HEK293 (cell line): Measurements from ENCODE around the gene TDG.

Experiments
- FEZF1 ChIP-seq: fragments of 450-650 bp; formaldehyde crosslinking; IDR thresholded peaks from 2 replicates; pipeline ENCODE4 v1.5.1; 2016; ENCODE audit warnings: missing biosample characterization, missing genetic modification characterization
- GFI1B ChIP-seq: fragments of 450-650 bp; formaldehyde crosslinking; IDR thresholded peaks from 2 replicates; pipeline ENCODE4 v1.5.1; 2016; ENCODE audit warnings: missing biosample characterization, missing genetic modification characterization
- KLF7 ChIP-seq: fragments of 450-650 bp; formaldehyde crosslinking; IDR thresholded peaks from 2 replicates; pipeline ENCODE4 v1.5.1; 2016; ENCODE audit warnings: missing biosample characterization, missing genetic modification characterization, borderline replicate concordance
- MEIS1 ChIP-seq: sonication (generic); formaldehyde crosslinking; IDR thresholded peaks from 2 replicates; pipeline ENCODE4 v1.8.1; 2022; ENCODE audit warnings: missing genetic modification reagents, mild to moderate bottlenecking, borderline replicate concordance
- OVOL3 ChIP-seq: fragments of 450-650 bp; formaldehyde crosslinking; IDR thresholded peaks from 2 replicates; pipeline ENCODE4 v1.5.1; 2016; ENCODE audit warnings: missing biosample characterization, missing genetic modification characterization
- ZBTB8A ChIP-seq: fragments of 450-650 bp; formaldehyde crosslinking; IDR thresholded peaks from 2 replicates; pipeline ENCODE4 v1.5.1; 2016; ENCODE audit warnings: missing biosample characterization, missing genetic modification characterization
- ZFHX2 ChIP-seq: fragments of 450-650 bp; formaldehyde crosslinking; conservative IDR thresholded peaks from 2 replicates; pipeline ENCODE4 v1.5.1; 2016; ENCODE audit warnings: missing biosample characterization, missing genetic modification characterization
- ZNF140 ChIP-seq: fragments of 450-650 bp; formaldehyde crosslinking; IDR thresholded peaks from 2 replicates; pipeline ENCODE4 v1.5.1; 2016; ENCODE audit warnings: missing biosample characterization, missing genetic modification characterization
- ZNF174 ChIP-seq: fragments of 450-650 bp; formaldehyde crosslinking; IDR thresholded peaks from 2 replicates; pipeline ENCODE4 v1.5.0; 2017; ENCODE audit warnings: missing biosample characterization, mild to moderate bottlenecking, missing genetic modification characterization
- ZNF184 ChIP-seq: fragments of 450-650 bp; IDR thresholded peaks from 2 replicates; pipeline ENCODE4 v1.5.1; 2018; ENCODE audit warnings: missing biosample characterization, mild to moderate bottlenecking, missing genetic modification characterization
- ZNF24 ChIP-seq: fragments of 450-650 bp; formaldehyde crosslinking; IDR thresholded peaks from 2 replicates; pipeline ENCODE4 v1.5.1; 2016; ENCODE audit warnings: missing biosample characterization, missing genetic modification characterization
- ZNF292 ChIP-seq: fragments of 450-650 bp; formaldehyde crosslinking; IDR thresholded peaks from 2 replicates; pipeline ENCODE4 v1.5.1; 2016; ENCODE audit warnings: low read depth, missing biosample characterization, missing genetic modification characterization, borderline replicate concordance
- ZNF366 ChIP-seq: fragments of 450-650 bp; formaldehyde crosslinking; conservative IDR thresholded peaks from 2 replicates; pipeline ENCODE4 v1.5.1; 2016; ENCODE audit warnings: missing biosample characterization, missing genetic modification characterization
- ZNF391 ChIP-seq: fragments of 450-650 bp; formaldehyde crosslinking; IDR thresholded peaks from 2 replicates; pipeline ENCODE4 v1.5.1; 2016; ENCODE audit warnings: low read depth, missing biosample characterization, missing genetic modification characterization, borderline replicate concordance
- ZNF433 ChIP-seq: fragments of 450-650 bp; formaldehyde crosslinking; IDR thresholded peaks from 2 replicates; pipeline ENCODE4 v1.5.1; 2016; ENCODE audit warnings: missing biosample characterization, missing genetic modification characterization, low read depth
- ZNF48 ChIP-seq: fragments of 450-650 bp; formaldehyde crosslinking; IDR thresholded peaks from 2 replicates; pipeline ENCODE4 v1.5.1; 2016; ENCODE audit warnings: missing biosample characterization, missing genetic modification characterization
- ZNF510 ChIP-seq: fragments of 450-650 bp; formaldehyde crosslinking; IDR thresholded peaks from 2 replicates; pipeline ENCODE4 v1.5.1; 2018; ENCODE audit warnings: mild to moderate bottlenecking, missing genetic modification characterization, missing biosample characterization; ENCODE audit not compliant: insufficient replicate concordance
- ZNF549 ChIP-seq: fragments of 450-650 bp; IDR thresholded peaks from 2 replicates; pipeline ENCODE4 v1.5.1; 2018; ENCODE audit warnings: missing biosample characterization, missing genetic modification characterization, mild to moderate bottlenecking, inconsistent platforms, moderate library complexity
- ZNF571 ChIP-seq: fragments of 450-650 bp; formaldehyde crosslinking; IDR thresholded peaks from 2 replicates; pipeline ENCODE4 v1.5.0; 2017; ENCODE audit warnings: missing biosample characterization, missing genetic modification characterization
- ZNF585B ChIP-seq: fragments of 450-650 bp; formaldehyde crosslinking; IDR thresholded peaks from 2 replicates; pipeline ENCODE4 v1.5.1; 2016; ENCODE audit warnings: missing biosample characterization, missing genetic modification characterization
- ZNF600 ChIP-seq: fragments of 450-650 bp; formaldehyde crosslinking; IDR thresholded peaks from 2 replicates; pipeline ENCODE4 v1.5.1; 2016; ENCODE audit warnings: missing biosample characterization, missing genetic modification characterization
- ZNF658 ChIP-seq: fragments of 450-650 bp; formaldehyde crosslinking; IDR thresholded peaks from 2 replicates; pipeline ENCODE4; 2016; ENCODE audit warnings: missing biosample characterization, missing genetic modification characterization
- ZNF791 ChIP-seq: fragments of 450-650 bp; formaldehyde crosslinking; IDR thresholded peaks from 2 replicates; pipeline ENCODE4 v1.5.1; 2016; ENCODE audit warnings: missing biosample characterization, missing genetic modification characterization
- ZSCAN23 ChIP-seq: fragments of 450-650 bp; formaldehyde crosslinking; IDR thresholded peaks from 2 replicates; pipeline ENCODE4 v1.5.1; 2016; ENCODE audit warnings: missing biosample characterization, missing genetic modification characterization
- TF ChIP-seq, protein P1 (sequence below): fragments of 450-650 bp; formaldehyde crosslinking; IDR thresholded peaks from 2 replicates; pipeline ENCODE4 v1.5.1; 2016; ENCODE audit warnings: missing biosample characterization, missing genetic modification characterization
- TF ChIP-seq, protein P2 (sequence below): fragments of 450-650 bp; formaldehyde crosslinking; IDR thresholded peaks from 2 replicates; pipeline ENCODE4 v1.5.1; 2016; ENCODE audit warnings: missing biosample characterization, missing genetic modification characterization
- TF ChIP-seq, protein P3 (sequence below): fragments of 450-650 bp; formaldehyde crosslinking; IDR thresholded peaks from 2 replicates; pipeline ENCODE4 v1.5.1; 2016; ENCODE audit warnings: missing biosample characterization, missing genetic modification characterization, low read depth
- TF ChIP-seq, protein P4 (sequence below): fragments of 450-650 bp; formaldehyde crosslinking; IDR thresholded peaks from 2 replicates; pipeline ENCODE4 v1.5.1; 2016; ENCODE audit warnings: missing biosample characterization, missing genetic modification characterization
- TF ChIP-seq, protein P5 (sequence below): fragments of 450-650 bp; formaldehyde crosslinking; conservative IDR thresholded peaks from 2 replicates; pipeline ENCODE4 v1.5.1; 2016; ENCODE audit warnings: low read depth, missing biosample characterization, missing genetic modification characterization

Gene TDG

DNA sequence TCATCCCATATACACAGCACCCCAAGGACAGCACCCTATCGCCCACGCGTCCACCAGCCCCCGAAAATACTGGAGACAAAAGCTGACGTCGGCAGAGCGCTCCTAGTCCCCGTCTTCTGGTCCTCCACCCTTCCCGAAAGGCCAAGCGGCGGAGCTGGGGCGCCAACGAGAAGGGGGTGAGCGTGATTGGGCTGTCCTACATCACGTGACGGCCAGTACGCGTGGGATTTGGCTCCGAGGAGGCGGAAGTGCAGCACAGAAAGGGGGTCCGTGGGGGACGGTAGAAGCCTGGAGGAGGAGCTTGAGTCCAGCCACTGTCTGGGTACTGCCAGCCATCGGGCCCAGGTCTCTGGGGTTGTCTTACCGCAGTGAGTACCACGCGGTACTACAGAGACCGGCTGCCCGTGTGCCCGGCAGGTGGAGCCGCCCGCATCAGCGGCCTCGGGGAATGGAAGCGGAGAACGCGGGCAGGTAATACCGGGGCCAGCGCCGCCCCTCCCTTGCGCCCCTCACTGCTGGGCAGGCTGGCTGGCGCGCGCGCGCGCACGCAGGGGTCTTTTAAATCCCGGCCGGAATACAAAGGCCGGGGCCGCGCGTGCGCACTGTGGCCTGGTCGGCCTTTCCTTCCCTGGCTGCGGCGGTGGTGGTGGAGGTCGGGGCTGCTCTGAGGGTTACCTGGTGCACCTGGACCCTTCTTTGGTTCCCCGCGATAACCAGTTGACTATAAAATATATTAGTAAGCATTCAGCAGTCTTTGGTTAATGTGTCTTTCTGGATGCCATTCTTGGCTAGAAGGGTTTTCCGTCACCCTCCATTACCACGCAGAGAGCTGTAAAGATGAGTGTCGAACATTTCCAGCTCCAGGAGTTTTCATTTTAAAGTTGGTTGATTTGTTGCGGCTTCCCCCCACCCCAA lies at the start of gene TDG (continued):
- TF ChIP-seq, protein P1, sequence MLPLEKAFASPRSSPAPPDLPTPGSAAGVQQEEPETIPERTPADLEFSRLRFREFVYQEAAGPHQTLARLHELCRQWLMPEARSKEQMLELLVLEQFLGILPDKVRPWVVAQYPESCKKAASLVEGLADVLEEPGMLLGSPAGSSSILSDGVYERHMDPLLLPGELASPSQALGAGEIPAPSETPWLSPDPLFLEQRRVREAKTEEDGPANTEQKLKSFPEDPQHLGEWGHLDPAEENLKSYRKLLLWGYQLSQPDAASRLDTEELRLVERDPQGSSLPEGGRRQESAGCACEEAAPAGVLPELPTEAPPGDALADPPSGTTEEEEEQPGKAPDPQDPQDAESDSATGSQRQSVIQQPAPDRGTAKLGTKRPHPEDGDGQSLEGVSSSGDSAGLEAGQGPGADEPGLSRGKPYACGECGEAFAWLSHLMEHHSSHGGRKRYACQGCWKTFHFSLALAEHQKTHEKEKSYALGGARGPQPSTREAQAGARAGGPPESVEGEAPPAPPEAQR (tag by site-specific recombination), result no peak
- no peak for TF ChIP-seq ZNF366
- TF ChIP-seq ZNF571 (tag by site-specific recombination), result no peak
- TF ChIP-seq, protein P2, sequence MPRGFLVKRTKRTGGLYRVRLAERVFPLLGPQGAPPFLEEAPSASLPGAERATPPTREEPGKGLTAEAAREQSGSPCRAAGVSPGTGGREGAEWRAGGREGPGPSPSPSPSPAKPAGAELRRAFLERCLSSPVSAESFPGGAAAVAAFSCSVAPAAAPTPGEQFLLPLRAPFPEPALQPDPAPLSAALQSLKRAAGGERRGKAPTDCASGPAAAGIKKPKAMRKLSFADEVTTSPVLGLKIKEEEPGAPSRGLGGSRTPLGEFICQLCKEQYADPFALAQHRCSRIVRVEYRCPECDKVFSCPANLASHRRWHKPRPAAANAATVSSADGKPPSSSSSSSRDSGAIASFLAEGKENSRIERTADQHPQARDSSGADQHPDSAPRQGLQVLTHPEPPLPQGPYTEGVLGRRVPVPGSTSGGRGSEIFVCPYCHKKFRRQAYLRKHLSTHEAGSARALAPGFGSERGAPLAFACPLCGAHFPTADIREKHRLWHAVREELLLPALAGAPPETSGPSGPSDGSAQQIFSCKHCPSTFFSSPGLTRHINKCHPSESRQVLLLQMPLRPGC (tag by site-specific recombination), result peak; percentile 46; the same call in 1 of the 2 replicates
- no peak for TF ChIP-seq ZNF184 (tag by site-specific recombination)
- TF ChIP-seq, protein P3, sequence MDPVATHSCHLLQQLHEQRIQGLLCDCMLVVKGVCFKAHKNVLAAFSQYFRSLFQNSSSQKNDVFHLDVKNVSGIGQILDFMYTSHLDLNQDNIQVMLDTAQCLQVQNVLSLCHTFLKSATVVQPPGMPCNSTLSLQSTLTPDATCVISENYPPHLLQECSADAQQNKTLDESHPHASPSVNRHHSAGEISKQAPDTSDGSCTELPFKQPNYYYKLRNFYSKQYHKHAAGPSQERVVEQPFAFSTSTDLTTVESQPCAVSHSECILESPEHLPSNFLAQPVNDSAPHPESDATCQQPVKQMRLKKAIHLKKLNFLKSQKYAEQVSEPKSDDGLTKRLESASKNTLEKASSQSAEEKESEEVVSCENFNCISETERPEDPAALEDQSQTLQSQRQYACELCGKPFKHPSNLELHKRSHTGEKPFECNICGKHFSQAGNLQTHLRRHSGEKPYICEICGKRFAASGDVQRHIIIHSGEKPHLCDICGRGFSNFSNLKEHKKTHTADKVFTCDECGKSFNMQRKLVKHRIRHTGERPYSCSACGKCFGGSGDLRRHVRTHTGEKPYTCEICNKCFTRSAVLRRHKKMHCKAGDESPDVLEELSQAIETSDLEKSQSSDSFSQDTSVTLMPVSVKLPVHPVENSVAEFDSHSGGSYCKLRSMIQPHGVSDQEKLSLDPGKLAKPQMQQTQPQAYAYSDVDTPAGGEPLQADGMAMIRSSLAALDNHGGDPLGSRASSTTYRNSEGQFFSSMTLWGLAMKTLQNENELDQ (tag by site-specific recombination), result no peak
- peak; percentile 93 for TF ChIP-seq ZNF600 (tag by site-specific recombination)
- no peak for TF ChIP-seq ZNF433 (tag by site-specific recombination)
- TF ChIP-seq OVOL3 (tag by site-specific recombination), result 0 out of 2 replicates have a peak, but pooled peaks have one; percentile 47
- no peak for TF ChIP-seq GFI1B (tag by site-specific recombination)
- TF ChIP-seq ZNF48 (tag by site-specific recombination), result no peak
- no peak for TF ChIP-seq ZNF549
- TF ChIP-seq ZSCAN23 (tag by site-specific recombination), result peak; percentile 32; the same call in 1 of the 2 replicates
- TF ChIP-seq MEIS1, result no peak
- TF ChIP-seq ZNF391 (tag by site-specific recombination), result peak; percentile 23; the same call in 1 of the 2 replicates
- no peak for TF ChIP-seq ZNF140
- TF ChIP-seq ZNF585B (tag by site-specific recombination), result no peak
- TF ChIP-seq ZNF24 (tag by site-specific recombination), result peak; percentile 93
- TF ChIP-seq, protein P4, sequence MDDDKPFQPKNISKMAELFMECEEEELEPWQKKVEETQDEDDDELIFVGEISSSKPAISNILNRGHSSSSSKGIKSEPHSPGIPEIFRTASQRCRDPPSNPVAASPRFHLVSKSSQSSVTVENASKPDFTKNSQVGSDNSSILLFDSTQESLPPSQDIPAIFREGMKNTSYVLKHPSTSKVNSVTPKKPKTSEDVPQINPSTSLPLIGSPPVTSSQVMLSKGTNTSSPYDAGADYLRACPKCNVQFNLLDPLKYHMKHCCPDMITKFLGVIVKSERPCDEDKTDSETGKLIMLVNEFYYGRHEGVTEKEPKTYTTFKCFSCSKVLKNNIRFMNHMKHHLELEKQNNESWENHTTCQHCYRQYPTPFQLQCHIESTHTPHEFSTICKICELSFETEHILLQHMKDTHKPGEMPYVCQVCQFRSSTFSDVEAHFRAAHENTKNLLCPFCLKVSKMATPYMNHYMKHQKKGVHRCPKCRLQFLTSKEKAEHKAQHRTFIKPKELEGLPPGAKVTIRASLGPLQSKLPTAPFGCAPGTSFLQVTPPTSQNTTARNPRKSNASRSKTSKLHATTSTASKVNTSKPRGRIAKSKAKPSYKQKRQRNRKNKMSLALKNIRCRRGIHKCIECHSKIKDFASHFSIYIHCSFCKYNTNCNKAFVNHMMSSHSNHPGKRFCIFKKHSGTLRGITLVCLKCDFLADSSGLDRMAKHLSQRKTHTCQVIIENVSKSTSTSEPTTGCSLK (tag by site-specific recombination), result no peak
- TF ChIP-seq ZNF292 (tag by site-specific recombination), result no peak
- no peak for TF ChIP-seq ZNF658 (tag by site-specific recombination)
- peak; percentile 90 for TF ChIP-seq ZFHX2
- TF ChIP-seq, protein P5, sequence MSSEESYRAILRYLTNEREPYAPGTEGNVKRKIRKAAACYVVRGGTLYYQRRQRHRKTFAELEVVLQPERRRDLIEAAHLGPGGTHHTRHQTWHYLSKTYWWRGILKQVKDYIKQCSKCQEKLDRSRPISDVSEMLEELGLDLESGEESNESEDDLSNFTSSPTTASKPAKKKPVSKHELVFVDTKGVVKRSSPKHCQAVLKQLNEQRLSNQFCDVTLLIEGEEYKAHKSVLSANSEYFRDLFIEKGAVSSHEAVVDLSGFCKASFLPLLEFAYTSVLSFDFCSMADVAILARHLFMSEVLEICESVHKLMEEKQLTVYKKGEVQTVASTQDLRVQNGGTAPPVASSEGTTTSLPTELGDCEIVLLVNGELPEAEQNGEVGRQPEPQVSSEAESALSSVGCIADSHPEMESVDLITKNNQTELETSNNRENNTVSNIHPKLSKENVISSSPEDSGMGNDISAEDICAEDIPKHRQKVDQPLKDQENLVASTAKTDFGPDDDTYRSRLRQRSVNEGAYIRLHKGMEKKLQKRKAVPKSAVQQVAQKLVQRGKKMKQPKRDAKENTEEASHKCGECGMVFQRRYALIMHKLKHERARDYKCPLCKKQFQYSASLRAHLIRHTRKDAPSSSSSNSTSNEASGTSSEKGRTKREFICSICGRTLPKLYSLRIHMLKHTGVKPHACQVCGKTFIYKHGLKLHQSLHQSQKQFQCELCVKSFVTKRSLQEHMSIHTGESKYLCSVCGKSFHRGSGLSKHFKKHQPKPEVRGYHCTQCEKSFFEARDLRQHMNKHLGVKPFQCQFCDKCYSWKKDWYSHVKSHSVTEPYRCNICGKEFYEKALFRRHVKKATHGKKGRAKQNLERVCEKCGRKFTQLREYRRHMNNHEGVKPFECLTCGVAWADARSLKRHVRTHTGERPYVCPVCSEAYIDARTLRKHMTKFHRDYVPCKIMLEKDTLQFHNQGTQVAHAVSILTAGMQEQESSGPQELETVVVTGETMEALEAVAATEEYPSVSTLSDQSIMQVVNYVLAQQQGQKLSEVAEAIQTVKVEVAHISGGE (tag by site-specific recombination), result peak; percentile 99
- no peak for TF ChIP-seq ZNF174
- TF ChIP-seq FEZF1, result no peak
- TF ChIP-seq ZNF791 (tag by site-specific recombination), result no peak
- TF ChIP-seq ZBTB8A (tag by site-specific recombination), result peak; percentile 73
- TF ChIP-seq ZNF510, result no peak
- TF ChIP-seq KLF7, result peak; percentile 62; the same call in 1 of the 2 replicates
